ENCODE data around the gene TOP1.

- TF ChIP-seq USF2 (IDR thresholded peaks at IDR 0.05; ENCODE audit: borderline replicate concordance, low read depth, low read length), result no peak
- TF ChIP-seq GABPA (IDR thresholded peaks at IDR 0.05; ENCODE audit: low read depth), result no peak
- TF ChIP-seq FOXJ3 (CRISPR knock-in tag; IDR thresholded peaks at IDR 0.05), result no peak
- TF ChIP-seq EP300 (IDR thresholded peaks at IDR 0.05; ENCODE audit: borderline replicate concordance in 1 of 2, low read depth in 1 of 2, low read length in 1 of 2), result no peak
- no peak for TF ChIP-seq GATA2 (CRISPR knock-in tag; IDR thresholded peaks at IDR 0.05)
- TF ChIP-seq CTCF (IDR thresholded peaks at IDR 0.05), result no peak
Measured at GRCh38 chr20:41125530-41126457, 97.2 kb downstream of the TOP1 start.
